Heart left ventricle (tissue), 13 donors: ENCODE data around the gene KIF20B.

Experiments used
- POLR2A ChIP-seq, 2 donors: fragments of 450-650 bp; IDR thresholded peaks; one replicate each; pipeline ENCODE4 v1.6.1; 2017; ENCODE audit warnings: antibody characterized with exemption in 2 of 2, mild to moderate bottlenecking in 2 of 2, moderate library complexity in 2 of 2
- TF ChIP-seq, protein P1 (sequence below), 12 donors: fragments of 200-600 bp; sonication (generic) in 4 of 12; IDR thresholded peaks; one replicate each; pipeline versions ENCODE4 v1.5.0 to v1.8.0; 2018 to 2022; ENCODE audit warnings: antibody characterized with exemption in 12 of 12, mild to moderate bottlenecking in 5 of 12
- donor health status: ischemic (EF 13 %, LVEDD 7.1; RV severe dilation, severe dysfunction).
- donor health status: DM: no; HTN: yes; CAD: no.
- donor health status: DM: no; HTN: no; CAD: no.
- donor health status: ischemic (EF 25% LVEDD 6.9; RV normal size, moderate dysfunction).
- donor health status: ischemic (EF 25% LVEDD 5.7; RV mildly dilated, moderate dysfunction).
- donor health status: ischemic (EF 35%, LVEDD 5.7; RV mildly dilated, moderate dysfunction).
- donor health status: nonischemic (EF 11% LVEDD 7.7; RV severe dilation, severe dysfunction).
- donor health status: DM: yes; HTN: yes; CAD: no.
- donor health status: PGD.
- donor health status: ischemic (EF 29% LVEDD 5.4; RV normal size, mild dysfunction).
- donor health status: nonischemic (EF 23%, LVEDD 6.1; RV moderate dilation, normal function).

DNA sequence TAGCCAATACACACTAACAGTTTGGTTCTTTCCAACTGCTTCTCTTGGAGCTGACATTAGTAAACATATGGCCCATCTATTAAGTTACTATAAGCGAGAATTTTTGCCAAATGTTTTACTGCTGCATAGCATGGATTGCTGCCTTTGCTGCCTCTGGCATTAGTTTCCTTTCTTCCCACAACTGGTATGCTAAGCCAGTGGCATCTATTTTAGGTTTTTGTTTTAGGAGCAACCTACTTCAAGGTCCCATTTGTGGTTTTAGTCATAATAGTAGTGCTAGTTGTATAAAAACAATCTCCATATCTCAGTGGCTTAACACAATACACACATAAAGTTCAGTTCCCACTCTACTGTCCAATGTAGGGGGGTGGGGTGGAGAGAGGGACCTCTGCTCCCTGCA lies 30.5 kb upstream of the KIF20B start:
- TF ChIP-seq, protein P1, sequence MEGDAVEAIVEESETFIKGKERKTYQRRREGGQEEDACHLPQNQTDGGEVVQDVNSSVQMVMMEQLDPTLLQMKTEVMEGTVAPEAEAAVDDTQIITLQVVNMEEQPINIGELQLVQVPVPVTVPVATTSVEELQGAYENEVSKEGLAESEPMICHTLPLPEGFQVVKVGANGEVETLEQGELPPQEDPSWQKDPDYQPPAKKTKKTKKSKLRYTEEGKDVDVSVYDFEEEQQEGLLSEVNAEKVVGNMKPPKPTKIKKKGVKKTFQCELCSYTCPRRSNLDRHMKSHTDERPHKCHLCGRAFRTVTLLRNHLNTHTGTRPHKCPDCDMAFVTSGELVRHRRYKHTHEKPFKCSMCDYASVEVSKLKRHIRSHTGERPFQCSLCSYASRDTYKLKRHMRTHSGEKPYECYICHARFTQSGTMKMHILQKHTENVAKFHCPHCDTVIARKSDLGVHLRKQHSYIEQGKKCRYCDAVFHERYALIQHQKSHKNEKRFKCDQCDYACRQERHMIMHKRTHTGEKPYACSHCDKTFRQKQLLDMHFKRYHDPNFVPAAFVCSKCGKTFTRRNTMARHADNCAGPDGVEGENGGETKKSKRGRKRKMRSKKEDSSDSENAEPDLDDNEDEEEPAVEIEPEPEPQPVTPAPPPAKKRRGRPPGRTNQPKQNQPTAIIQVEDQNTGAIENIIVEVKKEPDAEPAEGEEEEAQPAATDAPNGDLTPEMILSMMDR (IDR thresholded peaks at IDR 0.05) = no peak
- TF ChIP-seq POLR2A (IDR thresholded peaks at IDR 0.05) = no peak
